GM18867 (cell line): ENCODE measurements around the gene FAM216A.

ENCODE experiments used
- ATAC-seq: cut with Tn5 transposase; IDR thresholded peaks from one replicate; pipeline ENCODE4 v1.9.1; 2021; ENCODE audit warnings: mild to moderate bottlenecking, moderate library complexity; ENCODE audit not compliant: unreplicated experiment

The FAM216A gene

DNA sequence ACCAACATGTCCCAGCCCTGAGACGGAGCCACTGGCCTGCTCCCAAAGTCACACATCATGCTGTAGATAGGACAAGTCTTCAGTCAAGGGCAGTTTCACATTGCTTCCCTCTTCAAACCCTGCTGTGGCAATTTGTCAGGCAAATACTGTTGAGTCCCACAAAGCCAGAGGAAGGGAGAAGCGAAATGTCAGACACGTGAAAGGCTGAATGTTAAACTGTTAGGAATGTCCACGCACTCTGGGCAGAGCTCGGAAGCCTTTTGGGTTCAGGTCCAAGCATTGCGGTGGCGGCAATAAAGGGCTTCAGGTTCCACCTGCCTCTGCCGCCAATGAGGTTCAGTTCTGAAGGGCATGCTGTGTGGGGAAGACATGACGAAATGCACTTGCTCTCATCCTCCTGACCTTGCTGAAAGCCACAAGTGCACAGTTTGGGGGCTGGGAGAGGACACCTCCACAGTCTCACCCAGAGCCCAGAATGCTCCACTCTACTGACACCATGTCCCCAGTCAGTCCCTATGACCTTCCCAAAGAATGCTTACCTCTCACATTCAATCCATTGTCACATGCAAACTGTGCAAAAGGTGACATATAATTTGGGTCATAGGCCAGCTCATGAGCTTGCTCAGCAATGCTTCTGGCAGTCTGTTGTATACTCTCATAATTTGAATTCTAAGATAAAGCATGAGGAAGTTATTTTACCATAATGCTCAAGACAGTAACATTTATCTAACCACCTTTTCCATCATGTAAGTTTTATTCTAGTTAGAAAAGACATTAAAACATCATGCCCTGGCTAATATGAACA, 69.2 kb downstream of the FAM216A start:
- no peak for ATAC-seq

DNA sequence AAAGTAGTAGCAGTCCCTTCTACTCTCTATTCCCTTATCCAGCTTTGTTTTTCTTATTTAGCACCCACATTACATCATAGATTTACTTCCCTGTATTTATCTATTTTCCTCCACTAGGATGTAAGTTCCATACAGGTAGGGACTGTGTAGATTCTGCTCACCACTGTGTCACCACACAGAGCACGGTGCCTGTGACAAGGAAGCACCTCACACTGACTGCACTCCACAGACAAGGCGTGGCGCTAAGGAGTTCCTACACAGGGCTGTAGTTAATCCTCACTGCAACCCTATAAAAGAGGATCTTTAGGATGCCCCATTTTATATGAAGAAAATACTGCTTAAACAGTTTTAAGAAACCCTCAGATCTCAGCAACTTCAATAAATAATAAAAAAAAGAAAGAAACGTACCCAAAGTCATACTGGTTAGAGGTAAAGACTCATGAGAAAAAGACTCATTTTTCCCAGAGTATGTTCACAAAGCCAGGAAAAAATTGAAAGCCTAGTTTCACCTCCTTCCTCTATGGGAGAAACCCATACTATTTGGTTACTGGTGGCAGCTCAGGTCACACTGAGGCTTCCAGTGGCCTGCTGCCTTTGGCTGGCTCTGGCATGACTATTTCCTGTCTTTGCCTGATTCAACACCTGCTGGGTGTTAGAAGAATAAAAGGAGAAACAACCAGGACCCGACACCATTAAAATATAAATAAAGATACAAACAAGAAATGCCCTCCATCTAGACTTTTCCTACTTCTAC, 70.4 kb downstream of the FAM216A start:
- no peak for ATAC-seq
